Ectodermal cell (in vitro differentiated cells): ENCODE results near the gene ERGIC1.

Source experiments
- H3K27ac ChIP-seq: 2 replicates; pipeline ENCODE4 v1.7.0; 2013; ENCODE audit warnings: mild to moderate bottlenecking, low read depth, low read length; ENCODE audit not compliant: insufficient read depth, poor library complexity, severe bottlenecking
- H3K27me3 ChIP-seq: 2 replicates; pipeline ENCODE4 v1.7.0; 2013; ENCODE audit warnings: mild to moderate bottlenecking, low read length; ENCODE audit not compliant: insufficient read depth, control insufficient read depth, poor library complexity, severe bottlenecking
- H3K36me3 ChIP-seq: one replicate; pipeline ENCODE4 v1.7.0; 2013; ENCODE audit warnings: low read length; ENCODE audit not compliant: control insufficient read depth, insufficient read depth
- H3K4me1 ChIP-seq: one replicate; pipeline ENCODE4 v1.7.0; 2013; ENCODE audit warnings: low read length; ENCODE audit not compliant: control insufficient read depth, insufficient read depth
- H3K4me3 ChIP-seq: 2 replicates; pipeline ENCODE4 v1.7.0; 2013; ENCODE audit warnings: low read depth, low read length, control low read depth; ENCODE audit not compliant: insufficient read depth
- H3K9me3 ChIP-seq: 2 replicates; pipeline ENCODE4 v1.7.0; 2013; ENCODE audit warnings: mild to moderate bottlenecking, low read length, moderate library complexity; ENCODE audit not compliant: control insufficient read depth
- WGBS, 2 experiments: methylation state at CpG; one replicate each; pipeline ENCODE4 v1.1.7; 2013; ENCODE audit warnings: missing lambda C conversion rate in 2 of 2; 5-methylcytosine and 5-hydroxymethylcytosine counted together

ERGIC1 gene

GRCh38 chr5:172902497-172903472 is 68.7 kb downstream of the ERGIC1 start:
- Histone ChIP-seq H3K4me1 (peaks cover 7% of the 10 kb centered on the region), H3K9me3 (no peaks in the 10 kb centered on the region), H3K27me3 (no peaks in the 10 kb centered on the region), H3K4me3 (no peak overlapping the region), H3K36me3 (peaks cover 4% of the 10 kb centered on the region), H3K27ac (no peak overlapping the region)
- 81 to 82% methylated on average over 25 of the region's 25 CpGs for WGBS, 2 experiments

GRCh38 chr5:172903790-172904189 is 69.7 kb downstream of the ERGIC1 start:
- H3K27ac ChIP-seq: no peak overlapping the region

GRCh38 chr5:172904312-172904642 is 70.2 kb downstream of the ERGIC1 start:
- H3K4me3 ChIP-seq: no peak overlapping the region
- 96 to 97% methylated on average over 4 of the region's 4 CpGs for WGBS, 2 experiments
- no peaks in the 10 kb centered on the region for H3K27me3 ChIP-seq
- H3K4me1 ChIP-seq: peaks cover 7% of the 10 kb centered on the region
- H3K27ac ChIP-seq: no peak overlapping the region
- no peaks in the 10 kb centered on the region for H3K9me3 ChIP-seq
- no peaks in the 10 kb centered on the region for H3K36me3 ChIP-seq

More at GRCh38 chr5:172903790-172904189, 69.7 kb downstream of the ERGIC1 start:
- WGBS, 2 experiments: 85 to 93% methylated on average over 4 of the region's 4 CpGs
- H3K36me3 ChIP-seq: no peaks in the 10 kb centered on the region
- no peaks in the 10 kb centered on the region for H3K27me3 ChIP-seq
- no peak overlapping the region for H3K4me3 ChIP-seq
- peaks cover 7% of the 10 kb centered on the region for H3K4me1 ChIP-seq
- H3K9me3 ChIP-seq: no peaks in the 10 kb centered on the region

- no peaks in the 10 kb centered on the region for H3K27me3 ChIP-seq
- no peak overlapping the region for H3K4me3 ChIP-seq
- H3K36me3 ChIP-seq: no peaks in the 10 kb centered on the region
- no peak overlapping the region for H3K27ac ChIP-seq
- WGBS, 2 experiments: 95 to 96% methylated on average over 13 of the region's 13 CpGs
- no peaks in the 10 kb centered on the region for H3K9me3 ChIP-seq
- peaks cover 9% of the 10 kb centered on the region for H3K4me1 ChIP-seq
Measured at GRCh38 chr5:172904643-172905345, 70.7 kb downstream of the ERGIC1 start.

- Histone ChIP-seq H3K4me3 (no peak overlapping the region), H3K27ac (no peak overlapping the region), H3K9me3 (no peaks in the 10 kb centered on the region), H3K27me3 (no peaks in the 10 kb centered on the region), H3K36me3 (no peaks in the 10 kb centered on the region), H3K4me1 (peaks cover 11% of the 10 kb centered on the region)
- WGBS, 2 experiments: 92 to 93% methylated on average over 26 of the region's 26 CpGs
Measured at GRCh38 chr5:172905346-172906140, 71.5 kb downstream of the ERGIC1 start.

GRCh38 chr5:172906436-172906835 is 72.4 kb downstream of the ERGIC1 start:
- H3K27ac ChIP-seq: no peak overlapping the region
- no peaks in the 10 kb centered on the region for H3K36me3 ChIP-seq
- 68 to 70% methylated on average over 6 of the region's 6 CpGs for WGBS, 2 experiments
- H3K9me3 ChIP-seq: no peaks in the 10 kb centered on the region
- H3K4me1 ChIP-seq: peaks cover 11% of the 10 kb centered on the region
- no peaks in the 10 kb centered on the region for H3K27me3 ChIP-seq
- no peak overlapping the region for H3K4me3 ChIP-seq

- Histone ChIP-seq H3K4me3 (no peak overlapping the region), H3K9me3 (no peaks in the 10 kb centered on the region), H3K36me3 (no peaks in the 10 kb centered on the region), H3K4me1 (peaks cover 11% of the 10 kb centered on the region), H3K27ac (no peak overlapping the region), H3K27me3 (no peaks in the 10 kb centered on the region)
- WGBS, 2 experiments: 72 to 77% methylated on average over 10 of the region's 10 CpGs
Measured at GRCh38 chr5:172906888-172907287, 72.8 kb downstream of the ERGIC1 start.

GRCh38 chr5:172907657-172908056 is 73.6 kb downstream of the ERGIC1 start:
- Histone ChIP-seq H3K36me3 (no peaks in the 10 kb centered on the region), H3K27me3 (no peaks in the 10 kb centered on the region), H3K4me1 (peaks cover 4% of the 10 kb centered on the region), H3K4me3 (no peak overlapping the region), H3K27ac (no peak overlapping the region), H3K9me3 (no peaks in the 10 kb centered on the region)
- WGBS, 2 experiments: 85 to 88% methylated on average over 4 of the region's 4 CpGs

- Histone ChIP-seq H3K27me3 (no peaks in the 10 kb centered on the region), H3K9me3 (no peaks in the 10 kb centered on the region), H3K27ac (no peak overlapping the region), H3K36me3 (no peaks in the 10 kb centered on the region), H3K4me3 (no peak overlapping the region), H3K4me1 (peaks cover 4% of the 10 kb centered on the region)
- WGBS, 2 experiments: 92 to 94% methylated on average over 10 of the region's 10 CpGs
Measured at GRCh38 chr5:172908662-172909061, 74.6 kb downstream of the ERGIC1 start.
